GM18520 (cell line): ENCODE results near the gene PTBP1.

Experiments
- ATAC-seq: cut with Tn5 transposase; IDR thresholded peaks from one replicate; pipeline ENCODE4 v1.9.1; 2021; ENCODE audit not compliant: unreplicated experiment

PTBP1 gene

DNA sequence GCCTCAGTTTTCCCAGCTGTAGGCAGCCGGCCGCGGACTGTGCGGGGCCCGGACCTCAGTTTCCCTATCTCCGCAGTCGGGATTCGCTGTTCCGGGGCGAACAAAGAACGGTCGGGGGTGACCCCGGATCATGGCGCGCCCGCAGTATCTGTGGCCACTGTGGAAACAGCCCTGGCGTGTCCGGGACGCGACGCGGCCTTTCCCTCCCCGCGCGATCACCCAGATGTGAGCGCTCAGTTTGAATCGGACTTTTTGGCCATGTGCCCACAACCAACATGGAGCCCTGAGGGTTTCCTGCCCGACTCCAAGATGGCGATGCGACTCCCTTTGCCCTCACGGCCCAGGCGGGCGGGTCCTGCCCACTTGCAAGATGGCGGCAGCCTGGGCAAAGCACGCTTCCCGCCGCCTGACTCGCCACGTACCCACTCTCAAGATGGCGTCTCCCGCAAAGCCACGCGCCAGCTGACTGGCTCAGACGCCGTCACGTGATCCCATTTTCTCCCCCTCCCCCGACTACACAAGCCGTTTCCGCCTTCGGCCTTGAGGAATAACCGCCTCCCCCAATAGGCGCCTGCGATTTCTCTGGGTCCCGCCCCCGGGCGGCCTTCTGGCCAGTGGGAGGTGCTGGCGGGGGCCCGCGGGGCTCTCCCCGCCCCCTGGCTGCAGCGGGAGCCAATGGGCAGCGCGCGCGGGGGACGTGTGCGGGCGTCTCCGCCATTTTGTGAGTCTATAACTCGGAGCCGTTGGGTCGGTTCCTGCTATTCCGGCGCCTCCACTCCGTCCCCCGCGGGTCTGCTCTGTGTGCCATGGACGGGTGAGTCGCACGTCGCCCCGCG lies at the start of gene PTBP1:
TSS of gene PTBP1 (plus strand) at position 761 of the 836 bp plus-strand sequence. CDS start at position 807, 46 bp downstream.
- ATAC-seq: peak; percentile 78

DNA sequence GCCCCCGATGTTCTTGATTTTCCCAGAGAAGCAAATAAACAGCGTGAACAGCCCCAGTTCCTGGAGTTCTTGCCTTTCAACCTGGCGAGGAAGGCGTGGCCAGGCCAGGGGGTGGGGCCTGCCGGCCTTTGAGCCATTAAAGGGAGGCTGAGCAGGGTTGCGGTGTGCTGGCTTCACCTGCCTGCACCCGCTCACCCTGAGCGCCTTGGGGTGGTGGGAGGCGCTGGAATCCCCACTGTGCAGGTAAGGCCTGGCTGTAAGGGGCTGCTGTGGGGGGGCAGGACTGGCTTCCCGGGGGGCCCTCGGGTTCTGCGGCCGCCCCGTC lies 49.0 kb upstream of the PTBP1 start:
- ATAC-seq: no peak

GRCh38 chr19:749811-750210 lies 47.4 kb upstream of the PTBP1 start:
- no peak for ATAC-seq

DNA sequence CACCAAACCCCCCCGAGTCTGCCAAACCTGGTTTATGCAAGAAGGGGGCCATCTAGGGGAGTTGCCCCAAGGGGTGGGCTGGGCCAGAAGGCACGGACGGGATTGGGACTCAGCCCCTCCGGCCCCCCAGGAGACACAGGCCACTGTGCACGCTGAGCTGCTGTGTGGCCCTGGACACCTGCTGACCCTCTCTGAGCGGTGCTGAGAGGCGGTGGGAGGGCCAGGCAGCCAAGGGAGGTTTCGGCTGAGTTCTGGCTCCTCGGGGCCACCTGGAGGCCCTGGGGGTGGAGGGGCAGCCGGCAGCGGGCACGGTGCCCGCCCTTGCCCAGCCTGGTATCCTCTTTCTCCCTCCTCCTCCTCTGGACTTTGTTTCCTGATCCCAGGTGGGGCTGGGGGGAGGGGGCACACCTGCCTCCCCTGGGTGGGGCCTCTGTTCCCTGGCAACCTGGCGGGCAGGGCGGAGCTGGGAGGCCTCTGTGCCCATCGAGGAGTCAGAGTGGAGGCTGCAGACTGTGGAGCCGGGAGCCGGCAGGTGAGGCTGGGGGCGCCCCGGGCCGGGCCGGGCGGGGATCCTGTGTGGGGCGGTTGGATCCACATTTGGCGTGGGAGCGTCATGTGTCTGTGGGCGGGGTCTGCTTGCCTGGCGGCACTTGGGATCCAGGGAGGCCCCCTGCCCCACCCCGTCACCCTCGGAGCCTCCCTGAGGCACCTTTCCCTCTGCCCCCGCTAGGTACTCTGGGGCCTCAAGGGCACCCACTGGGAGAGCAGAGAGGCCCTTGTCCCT lies 46.4 kb upstream of the PTBP1 start, which contains the start of gene MISP:
TSS of gene MISP (plus strand) at position 473 of the 784 bp plus-strand sequence. CDS start 5,835 bp downstream, outside the sequence.
- ATAC-seq: no peak

DNA sequence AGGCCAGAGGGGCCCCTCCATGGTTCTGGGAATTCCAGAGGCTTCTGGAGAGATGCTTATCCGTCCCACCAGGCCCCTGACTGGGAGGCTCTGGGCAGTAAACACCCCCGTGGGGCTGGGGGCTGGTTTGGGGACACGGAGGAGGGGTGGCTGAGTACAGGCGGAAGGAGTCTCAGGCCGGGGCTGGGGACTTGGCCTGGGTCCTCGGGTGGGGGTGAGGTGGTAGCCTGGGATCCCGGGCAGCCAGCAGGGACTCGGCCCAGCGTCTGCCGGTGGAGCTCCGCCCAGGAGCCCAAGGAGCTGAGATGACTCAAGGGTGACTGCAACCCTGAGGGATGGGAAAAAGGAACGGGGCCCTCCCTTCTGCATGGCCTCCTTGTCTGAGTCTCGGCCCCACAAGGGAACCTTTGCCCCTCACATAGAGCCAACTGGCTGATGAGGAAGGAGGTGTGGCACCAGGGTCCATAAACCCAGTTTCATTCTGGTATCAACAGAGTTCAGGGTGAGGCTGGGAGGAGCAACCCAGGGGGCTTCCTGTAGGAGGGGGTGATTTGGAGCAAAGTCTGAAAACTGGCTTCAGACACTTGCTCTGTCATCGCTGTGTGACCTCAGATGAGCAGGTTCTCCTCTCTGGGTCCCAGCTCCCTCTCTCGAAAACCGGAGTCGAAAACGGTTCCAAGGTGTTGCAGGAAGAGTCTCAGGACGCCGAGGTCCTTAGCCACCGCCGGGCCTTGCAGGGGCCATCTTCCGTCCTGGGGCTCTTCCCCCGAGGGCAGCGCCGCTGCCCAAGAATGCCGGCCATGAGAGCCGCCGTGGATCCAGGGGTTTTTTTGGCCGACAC lies 45.5 kb upstream of the PTBP1 start:
- no peak for ATAC-seq

GRCh38 chr19:752652-753517 lies 44.4 kb upstream of the PTBP1 start:
- ATAC-seq: no peak

GRCh38 chr19:754530-754929 lies 42.7 kb upstream of the PTBP1 start:
- ATAC-seq: no peak

DNA sequence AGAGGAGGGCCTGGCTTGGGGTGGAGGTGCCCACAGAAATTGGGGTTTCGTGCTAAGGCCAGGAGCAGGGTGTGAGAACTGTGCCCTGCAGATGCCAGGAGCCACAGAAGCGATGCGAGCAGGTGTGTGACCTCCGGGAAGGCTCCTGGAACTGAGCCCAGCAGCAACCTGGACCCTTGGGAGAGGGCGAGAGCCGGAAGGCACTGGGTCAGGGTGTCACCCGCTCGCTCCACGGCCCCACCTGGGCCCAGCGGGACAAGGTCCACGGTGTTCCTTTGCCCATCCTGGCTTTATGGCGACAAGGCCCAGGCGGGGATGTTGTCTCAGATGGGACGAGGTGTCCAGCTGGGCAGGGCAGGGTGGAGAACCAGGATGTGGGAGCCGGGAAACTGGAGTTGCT lies 42.2 kb upstream of the PTBP1 start:
- ATAC-seq: no peak

- no peak for ATAC-seq
Observed at GRCh38 chr19:756236-756635, 41.0 kb upstream of the PTBP1 start.

GRCh38 chr19:756821-757688 lies 40.2 kb upstream of the PTBP1 start:
- no peak for ATAC-seq

DNA sequence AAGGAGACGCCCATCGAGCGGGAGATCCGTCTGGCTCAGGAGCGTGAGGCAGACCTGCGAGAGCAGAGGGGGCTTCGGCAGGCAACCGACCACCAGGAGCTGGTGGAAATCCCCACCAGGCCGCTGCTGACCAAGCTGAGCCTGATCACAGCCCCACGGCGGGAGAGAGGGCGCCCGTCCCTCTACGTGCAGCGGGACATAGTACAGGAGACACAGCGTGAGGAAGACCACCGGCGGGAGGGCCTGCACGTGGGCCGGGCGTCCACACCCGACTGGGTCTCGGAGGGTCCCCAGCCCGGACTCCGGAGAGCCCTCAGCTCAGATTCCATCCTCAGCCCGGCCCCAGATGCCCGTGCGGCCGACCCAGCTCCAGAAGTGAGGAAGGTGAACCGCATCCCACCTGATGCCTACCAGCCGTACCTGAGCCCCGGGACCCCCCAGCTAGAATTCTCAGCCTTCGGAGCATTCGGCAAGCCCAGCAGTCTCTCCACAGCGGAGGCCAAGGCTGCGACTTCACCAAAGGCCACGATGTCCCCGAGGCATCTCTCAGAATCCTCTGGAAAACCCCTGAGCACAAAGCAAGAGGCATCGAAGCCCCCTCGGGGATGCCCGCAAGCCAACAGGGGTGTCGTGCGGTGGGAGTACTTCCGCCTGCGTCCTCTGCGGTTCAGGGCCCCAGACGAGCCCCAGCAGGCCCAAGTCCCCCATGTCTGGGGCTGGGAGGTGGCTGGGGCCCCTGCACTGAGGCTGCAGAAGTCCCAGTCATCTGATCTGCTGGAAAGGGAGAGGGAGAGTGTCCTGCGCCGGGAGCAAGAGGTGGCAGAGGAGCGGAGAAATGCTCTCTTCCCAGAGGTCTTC lies 39.2 kb upstream of the PTBP1 start:
- ATAC-seq: no peak

- no peak for ATAC-seq
Observed at GRCh38 chr19:763181-763580, 34.1 kb upstream of the PTBP1 start.

GRCh38 chr19:763869-764268 lies 33.4 kb upstream of the PTBP1 start:
- no peak for ATAC-seq

- no peak for ATAC-seq
Observed at GRCh38 chr19:764301-764700, 33.0 kb upstream of the PTBP1 start.

DNA sequence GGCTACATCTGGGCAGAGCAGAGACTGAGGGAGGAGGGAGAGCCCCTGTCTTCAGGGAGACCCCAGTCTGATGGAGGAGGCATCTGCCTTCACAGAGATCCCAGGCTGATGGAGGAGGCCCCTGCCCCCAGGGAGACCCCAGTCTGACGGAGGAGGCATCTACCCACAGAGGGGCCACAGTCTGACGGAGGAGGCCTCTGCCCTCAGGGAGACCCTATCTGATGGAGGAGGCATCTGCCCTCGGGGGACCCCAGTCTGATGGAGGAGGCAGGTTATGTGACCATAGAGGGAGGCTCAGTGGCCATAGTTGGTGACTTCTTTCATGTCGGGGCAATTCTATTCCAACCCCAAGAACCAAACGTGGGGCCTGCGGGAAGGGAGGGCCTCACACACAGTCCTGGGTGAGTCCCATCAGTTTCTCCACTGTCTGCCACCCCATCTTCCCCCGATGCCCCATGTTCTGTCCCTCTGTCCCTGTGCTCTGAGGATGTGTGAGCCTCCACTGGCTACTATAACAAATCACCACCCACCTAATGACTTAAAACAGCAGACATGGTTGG lies 32.0 kb upstream of the PTBP1 start:
- ATAC-seq: no peak

DNA sequence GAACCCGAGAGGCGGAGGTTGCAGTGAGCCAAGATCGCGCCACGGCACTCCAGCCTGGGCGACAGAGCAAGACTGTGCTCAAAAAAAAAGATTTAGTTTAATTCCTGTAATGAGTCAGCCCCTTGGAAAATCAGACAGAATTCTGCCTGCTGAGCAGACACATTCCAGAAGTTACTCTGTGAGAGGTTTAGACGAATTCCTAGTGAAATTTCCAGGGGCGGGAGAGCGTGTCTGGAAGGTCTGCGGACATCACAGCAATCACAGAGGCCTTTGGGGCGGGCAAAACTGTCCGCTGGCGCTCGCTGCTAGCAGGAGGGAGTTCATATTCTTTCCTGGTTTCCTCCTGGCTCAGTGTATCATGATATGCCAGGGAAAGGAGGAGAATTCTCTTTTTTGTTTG lies 28.8 kb upstream of the PTBP1 start:
- no peak for ATAC-seq

GRCh38 chr19:769616-770015 lies 27.6 kb upstream of the PTBP1 start:
- no peak for ATAC-seq

DNA sequence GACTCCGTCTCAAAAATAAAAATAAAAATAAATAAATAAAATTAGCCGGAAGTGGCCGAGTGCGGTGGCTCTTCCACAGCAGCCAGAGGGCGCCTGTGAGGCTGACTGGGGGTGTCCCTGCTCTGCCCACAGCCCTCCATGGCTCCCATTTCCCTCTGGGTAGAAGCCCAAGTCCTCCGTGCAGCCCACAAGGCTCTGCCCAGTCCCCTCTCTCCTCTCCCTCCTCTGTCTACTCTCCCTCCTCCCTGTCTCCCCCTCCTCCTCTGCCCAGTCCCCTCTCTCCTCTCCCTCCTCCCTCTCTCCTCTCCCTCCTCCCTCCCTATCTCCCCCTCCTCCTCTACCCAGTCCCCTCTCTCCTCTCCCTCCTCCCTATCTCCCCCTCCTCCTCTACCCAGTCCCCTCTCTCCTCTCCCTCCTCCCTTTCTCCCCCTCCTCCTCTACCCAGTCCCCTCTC lies 25.9 kb upstream of the PTBP1 start:
- no peak for ATAC-seq
